Neural cell (in vitro differentiated cells): Measurements from ENCODE around the gene OR1B1. TPM values are rescaled to one million over a fixed set of nuclear protein-coding genes. Genes with fewer than 3 reads are reported as not detected.
"Not testable (repeated sequence)": the region's sequence is repeated elsewhere in the genome, so short reads cannot be mapped to it uniquely, and the experiment has no call there.

Source experiments
- H2AFZ ChIP-seq: fragments of 200-600, 300-800 bp; sonication (generic), shearing (Covaris generic); 2 replicates; pipeline ENCODE4 v1.6.0; 2014; ENCODE audit warnings: low read depth, mild to moderate bottlenecking, antibody characterized with exemption, low read length, moderate library complexity
- H3F3A ChIP-seq: fragments of 200-600 bp; shearing (Covaris generic); 2 replicates; pipeline ENCODE4 v1.6.1; 2016; ENCODE audit warnings: mild to moderate bottlenecking, moderate library complexity, mixed read lengths, antibody characterized with exemption, low read length; ENCODE audit not compliant: insufficient read depth, poor library complexity, severe bottlenecking
- H3K27ac ChIP-seq: fragments of 200-600, 300-800 bp; sonication (generic), shearing (Covaris generic); 2 replicates; pipeline ENCODE4 v1.5.1; 2014; ENCODE audit warnings: mild to moderate bottlenecking, low read length, moderate library complexity
- H3K27me3 ChIP-seq: fragments of 300-800, 200-600 bp; sonication (generic), shearing (Covaris generic); 2 replicates; pipeline ENCODE4 v1.6.0; 2014; ENCODE audit warnings: mild to moderate bottlenecking, low read depth, low read length, moderate library complexity; ENCODE audit not compliant: insufficient read depth
- H3K36me3 ChIP-seq: fragments of 300-800, 200-600 bp; sonication (generic), shearing (Covaris generic); 2 replicates; pipeline ENCODE4 v1.5.1; 2014; ENCODE audit warnings: mild to moderate bottlenecking, antibody characterized with exemption, low read length, moderate library complexity; ENCODE audit not compliant: insufficient read depth
- H3K4me2 ChIP-seq: fragments of 300-800, 200-600 bp; sonication (generic), shearing (Covaris generic); 2 replicates; pipeline ENCODE4 v1.6.0; 2014; ENCODE audit warnings: mild to moderate bottlenecking, low read length
- H3K4me3 ChIP-seq: fragments of 300-800, 200-600 bp; sonication (generic), shearing (Covaris generic); 2 replicates; pipeline ENCODE4 v1.5.1; 2014; ENCODE audit warnings: mild to moderate bottlenecking, low read length, moderate library complexity
- H3K79me2 ChIP-seq: fragments of 200-600 bp; shearing (Covaris generic); replicated peaks from 2 replicates; pipeline ENCODE4 v1.6.0; 2014; ENCODE audit warnings: mild to moderate bottlenecking, low read length, moderate library complexity; ENCODE audit not compliant: insufficient read depth
- H3K9ac ChIP-seq: fragments of 300-800, 200-600 bp; sonication (generic), shearing (Covaris generic); 2 replicates; pipeline ENCODE4 v1.6.1; 2016; ENCODE audit warnings: mild to moderate bottlenecking, low read length, mixed read lengths
- H3K9me2 ChIP-seq: fragments of 200-600 bp; shearing (Covaris generic); 2 replicates; pipeline ENCODE4 v1.6.1; 2016; ENCODE audit warnings: mild to moderate bottlenecking, low read length, mixed read lengths; ENCODE audit not compliant: insufficient read depth
- H3K9me3 ChIP-seq: fragments of 200-600, 300-800 bp; sonication (generic), shearing (Covaris generic); 2 replicates; pipeline ENCODE4 v1.6.1; 2016; ENCODE audit warnings: mild to moderate bottlenecking, mixed run types, low read length, moderate library complexity, mixed read lengths
- H4K20me1 ChIP-seq: fragments of 200-600 bp; shearing (Covaris generic); 2 replicates; pipeline ENCODE4 v1.6.1; 2016; ENCODE audit warnings: mild to moderate bottlenecking, mixed run types; ENCODE audit not compliant: insufficient read depth
- EP300 ChIP-seq: fragments of 450-650 bp; conservative IDR thresholded peaks from 2 replicates; pipeline ENCODE4 v1.6.1; 2014; ENCODE audit warnings: antibody characterized with exemption, mild to moderate bottlenecking, moderate library complexity; ENCODE audit not compliant: poor library complexity, severe bottlenecking
- EZH2 ChIP-seq: fragments of 200-600, 300-800 bp; shearing (Covaris generic), sonication (generic); IDR thresholded peaks from 2 replicates; pipeline ENCODE4 v1.6.1; 2014; ENCODE audit warnings: antibody characterized with exemption, low read length, borderline replicate concordance, mild to moderate bottlenecking; ENCODE audit not compliant: insufficient read depth, poor library complexity, severe bottlenecking
- MXI1 ChIP-seq: fragments of 450-650 bp; conservative IDR thresholded peaks from 2 replicates; pipeline ENCODE4 v1.6.1; 2014; ENCODE audit warnings: antibody characterized with exemption, mild to moderate bottlenecking; ENCODE audit not compliant: poor library complexity, severe bottlenecking
- POLR2AphosphoS5 ChIP-seq: IDR thresholded peaks from 2 replicates; pipeline ENCODE4 v1.6.1; 2012
- RAD21 ChIP-seq: fragments of 450-650 bp; conservative IDR thresholded peaks from 2 replicates; pipeline ENCODE4 v1.6.1; 2014; ENCODE audit warnings: antibody characterized with exemption, mild to moderate bottlenecking, moderate library complexity
- SMC3 ChIP-seq: fragments of 450-650 bp; conservative IDR thresholded peaks from 2 replicates; pipeline ENCODE4 v1.6.1; 2014; ENCODE audit warnings: antibody characterized with exemption, mild to moderate bottlenecking, moderate library complexity; ENCODE audit not compliant: poor library complexity
- TAF1 ChIP-seq: IDR thresholded peaks from 2 replicates; pipeline ENCODE4 v1.6.1; 2012; ENCODE audit warnings: low read depth
- polyA plus RNA-seq: library from polyadenylated mRNA; depleted of rRNA; stranded (reverse); fragments of >200 nt; gene quantifications from 2 replicates; pipeline ENCODE4 v1.2.3, GENCODE V29; 2014
- TF ChIP-seq, protein P1 (sequence below): fragments of 450-650 bp; IDR thresholded peaks from 2 replicates; pipeline ENCODE4 v1.5.1; 2014; ENCODE audit warnings: antibody characterized with exemption, mild to moderate bottlenecking, moderate library complexity; ENCODE audit not compliant: poor library complexity, severe bottlenecking
- TF ChIP-seq, protein P2 (sequence below): IDR thresholded peaks from 2 replicates; pipeline ENCODE4 v1.6.1; 2012; ENCODE audit warnings: borderline replicate concordance

The OR1B1 gene
- polyA plus RNA-seq, 1 donor from 2014 or later = not detected

DNA sequence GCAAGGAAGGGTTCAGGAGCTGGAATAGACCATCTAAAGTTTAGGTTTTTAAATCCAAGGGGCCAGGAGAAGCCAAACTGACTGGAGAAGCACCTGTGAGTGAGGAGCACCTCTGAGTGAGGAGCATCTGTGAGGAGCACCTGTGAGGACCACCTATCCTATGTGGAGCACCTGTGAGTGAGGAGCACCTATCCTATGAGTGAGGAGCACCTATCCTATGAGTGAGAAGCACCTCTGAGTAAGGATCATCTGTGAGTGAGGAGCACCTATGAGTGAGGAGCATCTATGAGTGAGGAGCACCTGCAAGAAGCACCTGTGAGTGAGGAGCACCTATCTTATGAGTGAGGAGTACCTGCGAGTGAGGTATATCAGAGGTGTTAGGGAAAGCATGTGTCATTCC lies 50.8 kb downstream of the OR1B1 start:
- no peak overlapping the region for H2AFZ ChIP-seq
- no peaks in the 10 kb centered on the region for H3K79me2 ChIP-seq
- no peak for TF ChIP-seq EZH2
- no peak for TF ChIP-seq POLR2AphosphoS5
- TF ChIP-seq, protein P1, sequence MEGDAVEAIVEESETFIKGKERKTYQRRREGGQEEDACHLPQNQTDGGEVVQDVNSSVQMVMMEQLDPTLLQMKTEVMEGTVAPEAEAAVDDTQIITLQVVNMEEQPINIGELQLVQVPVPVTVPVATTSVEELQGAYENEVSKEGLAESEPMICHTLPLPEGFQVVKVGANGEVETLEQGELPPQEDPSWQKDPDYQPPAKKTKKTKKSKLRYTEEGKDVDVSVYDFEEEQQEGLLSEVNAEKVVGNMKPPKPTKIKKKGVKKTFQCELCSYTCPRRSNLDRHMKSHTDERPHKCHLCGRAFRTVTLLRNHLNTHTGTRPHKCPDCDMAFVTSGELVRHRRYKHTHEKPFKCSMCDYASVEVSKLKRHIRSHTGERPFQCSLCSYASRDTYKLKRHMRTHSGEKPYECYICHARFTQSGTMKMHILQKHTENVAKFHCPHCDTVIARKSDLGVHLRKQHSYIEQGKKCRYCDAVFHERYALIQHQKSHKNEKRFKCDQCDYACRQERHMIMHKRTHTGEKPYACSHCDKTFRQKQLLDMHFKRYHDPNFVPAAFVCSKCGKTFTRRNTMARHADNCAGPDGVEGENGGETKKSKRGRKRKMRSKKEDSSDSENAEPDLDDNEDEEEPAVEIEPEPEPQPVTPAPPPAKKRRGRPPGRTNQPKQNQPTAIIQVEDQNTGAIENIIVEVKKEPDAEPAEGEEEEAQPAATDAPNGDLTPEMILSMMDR = no peak
- no peak for TF ChIP-seq SMC3
- no peak for TF ChIP-seq MXI1
- TF ChIP-seq, protein P2, sequence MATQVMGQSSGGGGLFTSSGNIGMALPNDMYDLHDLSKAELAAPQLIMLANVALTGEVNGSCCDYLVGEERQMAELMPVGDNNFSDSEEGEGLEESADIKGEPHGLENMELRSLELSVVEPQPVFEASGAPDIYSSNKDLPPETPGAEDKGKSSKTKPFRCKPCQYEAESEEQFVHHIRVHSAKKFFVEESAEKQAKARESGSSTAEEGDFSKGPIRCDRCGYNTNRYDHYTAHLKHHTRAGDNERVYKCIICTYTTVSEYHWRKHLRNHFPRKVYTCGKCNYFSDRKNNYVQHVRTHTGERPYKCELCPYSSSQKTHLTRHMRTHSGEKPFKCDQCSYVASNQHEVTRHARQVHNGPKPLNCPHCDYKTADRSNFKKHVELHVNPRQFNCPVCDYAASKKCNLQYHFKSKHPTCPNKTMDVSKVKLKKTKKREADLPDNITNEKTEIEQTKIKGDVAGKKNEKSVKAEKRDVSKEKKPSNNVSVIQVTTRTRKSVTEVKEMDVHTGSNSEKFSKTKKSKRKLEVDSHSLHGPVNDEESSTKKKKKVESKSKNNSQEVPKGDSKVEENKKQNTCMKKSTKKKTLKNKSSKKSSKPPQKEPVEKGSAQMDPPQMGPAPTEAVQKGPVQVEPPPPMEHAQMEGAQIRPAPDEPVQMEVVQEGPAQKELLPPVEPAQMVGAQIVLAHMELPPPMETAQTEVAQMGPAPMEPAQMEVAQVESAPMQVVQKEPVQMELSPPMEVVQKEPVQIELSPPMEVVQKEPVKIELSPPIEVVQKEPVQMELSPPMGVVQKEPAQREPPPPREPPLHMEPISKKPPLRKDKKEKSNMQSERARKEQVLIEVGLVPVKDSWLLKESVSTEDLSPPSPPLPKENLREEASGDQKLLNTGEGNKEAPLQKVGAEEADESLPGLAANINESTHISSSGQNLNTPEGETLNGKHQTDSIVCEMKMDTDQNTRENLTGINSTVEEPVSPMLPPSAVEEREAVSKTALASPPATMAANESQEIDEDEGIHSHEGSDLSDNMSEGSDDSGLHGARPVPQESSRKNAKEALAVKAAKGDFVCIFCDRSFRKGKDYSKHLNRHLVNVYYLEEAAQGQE = no peak
- no peak for TF ChIP-seq RAD21
- no peak for TF ChIP-seq TAF1
- no peak for TF ChIP-seq EP300
- H3K27me3 ChIP-seq = no peaks in the 10 kb centered on the region
- no peaks in the 10 kb centered on the region for H3K9me3 ChIP-seq
- H3K4me2 ChIP-seq = no peak overlapping the region
- H3K9ac ChIP-seq = no peak overlapping the region
- no peak overlapping the region for H3K4me3 ChIP-seq
- no peak overlapping the region for H3K27ac ChIP-seq
- H3F3A ChIP-seq = no peaks in the 10 kb centered on the region
- no peaks in the 10 kb centered on the region for H3K36me3 ChIP-seq
- no peaks in the 10 kb centered on the region for H3K9me2 ChIP-seq
- H4K20me1 ChIP-seq = no peaks in the 10 kb centered on the region

DNA sequence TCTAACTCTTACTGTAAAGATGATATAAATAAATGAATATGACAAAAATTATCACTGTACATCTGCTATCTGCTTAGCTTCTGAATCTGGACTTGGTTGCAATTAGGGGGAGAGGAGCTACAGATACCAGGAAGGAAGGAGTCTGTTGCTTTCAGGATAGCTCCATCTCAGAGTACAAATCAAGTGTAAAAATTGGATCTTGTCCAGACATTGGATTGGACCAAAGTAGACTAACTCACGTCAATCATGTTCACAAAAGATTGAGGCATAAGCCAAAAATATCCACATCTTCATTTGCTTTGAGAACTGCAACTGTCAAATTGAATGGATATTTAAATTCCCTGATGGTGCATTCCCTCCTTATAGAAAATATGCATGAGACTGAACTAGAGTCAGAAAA lies 51.7 kb downstream of the OR1B1 start:
- Histone ChIP-seq H3F3A (no peaks in the 10 kb centered on the region), H2AFZ (no peak overlapping the region), H3K36me3 (no peaks in the 10 kb centered on the region), H4K20me1 (no peaks in the 10 kb centered on the region), H3K9ac (no peak overlapping the region), H3K79me2 (no peaks in the 10 kb centered on the region), H3K9me2 (no peaks in the 10 kb centered on the region), H3K9me3 (no peaks in the 10 kb centered on the region), H3K4me3 (no peak overlapping the region), H3K27ac (no peak overlapping the region), H3K4me2 (no peak overlapping the region), H3K27me3 (no peaks in the 10 kb centered on the region)
- TF ChIP-seq, protein P2 = no peak
- TF ChIP-seq POLR2AphosphoS5 (no peak), SMC3 (no peak), MXI1 (no peak), EP300 (no peak), RAD21 (no peak), EZH2 (no peak), TAF1 (no peak)
- TF ChIP-seq, protein P1 = no peak

- H3K9me3 ChIP-seq, H3K36me3 ChIP-seq, H4K20me1 ChIP-seq, H3K27me3 ChIP-seq, H3K27ac ChIP-seq, H2AFZ ChIP-seq, H3F3A ChIP-seq, H3K9me2 ChIP-seq, H3K9ac ChIP-seq, H3K4me3 ChIP-seq, H3K4me2 ChIP-seq, H3K79me2 ChIP-seq: not testable (repeated sequence)
Observed at GRCh38 chr9:122583284-122583683, 74.1 kb downstream of the OR1B1 start, which contains the start of gene OR1L8. TSS of gene OR1L8 (minus strand) at chr9:122583384. CDS start at chr9:122568477, 14,907 bp downstream.
